GM19025 (cell line): ENCODE measurements around the gene ANKS3.
"Not testable (repeated sequence)": the region's sequence is repeated elsewhere in the genome, so short reads cannot be mapped to it uniquely, and the experiment has no call there.

Experiments used
- ATAC-seq: cut with Tn5 transposase; IDR thresholded peaks from one replicate; pipeline ENCODE4 v1.9.1; 2021; ENCODE audit warnings: mild to moderate bottlenecking, low read depth, moderate library complexity; ENCODE audit not compliant: unreplicated experiment

Gene ANKS3

DNA sequence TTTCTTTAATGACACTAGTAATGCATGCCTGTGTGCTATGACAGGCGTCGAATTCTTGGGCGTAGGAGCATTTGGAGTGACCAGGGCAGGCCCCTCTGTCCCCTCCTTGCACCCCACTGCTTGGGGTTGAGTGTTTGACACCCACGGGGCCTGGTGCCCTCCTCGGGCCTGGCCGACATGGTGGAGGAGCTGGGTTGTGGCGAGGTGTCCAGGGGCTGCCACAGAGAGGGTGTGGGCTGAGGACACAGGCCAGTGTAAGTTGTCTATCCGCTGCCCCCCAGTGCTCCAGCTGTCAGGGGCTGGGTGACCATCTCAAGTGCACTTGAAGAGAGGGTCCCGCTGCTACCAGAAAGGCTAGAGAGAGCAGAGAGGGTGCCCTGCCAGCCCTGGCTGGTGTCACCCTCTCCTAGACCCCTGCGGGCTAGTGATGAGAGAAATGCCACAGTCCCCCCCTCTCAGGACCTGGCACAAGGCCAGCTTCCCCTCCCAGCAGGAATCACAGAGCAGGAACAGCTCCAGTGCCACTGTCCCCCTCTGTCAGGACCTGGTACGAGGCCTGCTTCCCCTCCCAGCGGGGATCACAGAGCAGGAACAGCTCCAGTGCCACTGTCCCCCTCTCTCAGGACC, 79.0 kb downstream of the ANKS3 start:
- no peak for ATAC-seq

DNA sequence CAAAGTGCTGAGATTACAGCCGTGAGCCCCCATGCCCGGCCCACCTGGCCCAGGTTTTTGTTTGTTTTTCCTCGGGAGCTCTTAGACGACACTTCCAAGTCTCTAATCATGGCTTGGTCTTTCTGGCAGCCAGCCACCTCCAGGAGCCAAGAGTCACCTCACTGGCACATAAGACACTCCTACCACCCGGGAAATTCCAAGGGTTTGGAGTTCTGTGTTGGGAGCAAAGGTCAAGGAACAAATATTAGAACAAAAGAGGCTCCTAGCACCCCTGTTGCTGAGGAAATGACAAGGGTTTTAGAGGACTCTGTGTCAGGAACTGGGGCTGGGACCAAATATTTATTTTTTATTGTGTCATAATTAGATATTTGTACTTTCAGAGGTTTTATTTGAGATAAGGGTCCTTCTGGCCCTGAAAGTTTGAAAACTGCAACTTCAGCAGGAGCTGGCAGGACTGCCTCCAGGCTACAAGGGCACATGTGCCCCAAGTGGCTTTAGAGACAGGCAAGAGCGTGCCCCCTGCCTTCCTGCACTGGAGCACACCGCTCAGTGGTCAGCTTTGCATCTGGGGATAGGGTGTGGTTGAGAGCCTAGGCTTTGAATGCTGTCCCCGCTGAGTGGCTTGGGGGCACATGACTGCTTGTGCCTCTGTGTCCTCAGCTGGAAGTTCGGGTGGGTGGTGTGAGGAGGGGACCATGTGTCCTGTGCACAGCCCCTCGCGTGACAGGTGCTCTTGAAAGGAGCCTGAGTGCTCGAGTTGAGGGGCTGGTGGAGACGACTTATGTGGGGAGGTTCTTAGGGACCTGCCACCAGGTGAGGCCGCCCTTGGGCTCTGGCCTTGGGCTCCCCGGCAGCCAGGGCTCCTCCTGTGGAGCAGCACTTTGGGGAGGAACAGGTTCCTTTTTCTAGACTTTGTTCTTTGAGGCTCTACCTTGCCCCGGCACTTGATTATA, 79.8 kb downstream of the ANKS3 start:
- ATAC-seq = no peak

DNA sequence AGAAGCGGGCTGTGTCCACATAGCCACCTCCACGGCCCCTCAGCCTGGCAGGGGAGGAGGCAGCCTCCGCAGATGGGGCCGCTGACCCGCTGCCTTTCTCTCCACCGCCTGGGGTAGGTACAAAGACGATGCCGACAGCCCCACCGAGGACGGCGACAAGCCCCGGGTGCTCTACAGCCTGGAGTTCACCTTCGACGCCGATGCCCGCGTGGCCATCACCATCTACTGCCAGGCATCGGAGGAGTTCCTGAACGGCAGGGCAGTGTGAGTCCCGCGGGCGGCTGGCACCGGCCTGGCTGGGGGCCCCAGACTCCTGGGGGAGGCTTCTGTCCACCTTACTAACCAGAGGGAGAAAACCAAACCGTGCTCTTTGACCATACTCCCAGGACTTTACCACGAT, 81.5 kb downstream of the ANKS3 start:
- ATAC-seq = no peak

DNA sequence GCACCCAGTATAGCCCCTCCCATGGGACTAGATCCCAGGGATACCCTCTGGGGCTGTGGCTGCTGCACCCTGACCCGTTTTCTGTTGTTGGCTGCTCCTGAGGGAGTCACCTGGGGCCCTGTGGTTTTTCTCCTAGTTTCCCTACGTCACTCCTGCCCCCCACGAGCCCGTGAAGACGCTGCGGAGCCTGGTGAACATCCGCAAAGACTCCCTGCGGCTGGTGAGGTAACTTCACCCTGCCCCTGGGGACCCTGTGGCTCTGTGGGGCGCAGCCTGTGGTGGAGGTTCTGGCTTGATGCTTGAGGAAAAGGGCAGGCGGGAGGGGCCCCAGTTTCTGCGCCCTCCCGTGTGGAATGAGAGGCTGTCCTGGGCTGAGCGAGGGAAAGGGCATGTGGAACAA, 82.2 kb downstream of the ANKS3 start:
- peak; percentile 39 for ATAC-seq

DNA sequence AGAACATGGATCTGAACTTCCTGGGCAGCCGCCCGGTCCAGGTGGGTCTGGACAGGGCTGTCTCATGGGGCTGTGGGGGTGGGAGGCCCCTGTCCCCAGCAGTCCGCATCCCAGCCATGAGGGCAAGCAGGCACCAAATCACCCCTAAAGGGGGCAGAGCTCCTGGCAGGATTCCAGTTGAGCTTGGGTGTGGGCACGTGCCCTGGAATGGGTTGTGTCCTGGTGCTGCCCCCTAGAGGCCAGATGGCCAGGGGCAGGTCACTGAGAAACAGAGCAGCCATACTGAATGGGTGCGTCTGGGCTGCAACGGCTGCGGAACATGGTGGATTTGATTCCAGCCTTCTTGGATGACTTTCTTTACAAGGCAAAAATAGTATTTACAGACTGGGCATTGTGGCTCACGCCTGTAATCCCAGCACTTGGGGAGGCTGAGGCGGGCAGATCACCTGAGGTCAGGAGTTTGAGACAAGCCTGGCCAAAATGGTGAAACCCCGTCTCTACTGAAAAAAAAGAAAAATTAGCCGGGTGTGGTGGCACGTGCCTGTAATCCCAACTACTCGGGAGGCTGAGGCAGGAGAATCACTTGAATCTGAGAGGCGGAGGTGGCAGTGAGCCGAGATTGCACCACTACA, 83.5 kb downstream of the ANKS3 start:
- ATAC-seq = not testable (repeated sequence)

DNA sequence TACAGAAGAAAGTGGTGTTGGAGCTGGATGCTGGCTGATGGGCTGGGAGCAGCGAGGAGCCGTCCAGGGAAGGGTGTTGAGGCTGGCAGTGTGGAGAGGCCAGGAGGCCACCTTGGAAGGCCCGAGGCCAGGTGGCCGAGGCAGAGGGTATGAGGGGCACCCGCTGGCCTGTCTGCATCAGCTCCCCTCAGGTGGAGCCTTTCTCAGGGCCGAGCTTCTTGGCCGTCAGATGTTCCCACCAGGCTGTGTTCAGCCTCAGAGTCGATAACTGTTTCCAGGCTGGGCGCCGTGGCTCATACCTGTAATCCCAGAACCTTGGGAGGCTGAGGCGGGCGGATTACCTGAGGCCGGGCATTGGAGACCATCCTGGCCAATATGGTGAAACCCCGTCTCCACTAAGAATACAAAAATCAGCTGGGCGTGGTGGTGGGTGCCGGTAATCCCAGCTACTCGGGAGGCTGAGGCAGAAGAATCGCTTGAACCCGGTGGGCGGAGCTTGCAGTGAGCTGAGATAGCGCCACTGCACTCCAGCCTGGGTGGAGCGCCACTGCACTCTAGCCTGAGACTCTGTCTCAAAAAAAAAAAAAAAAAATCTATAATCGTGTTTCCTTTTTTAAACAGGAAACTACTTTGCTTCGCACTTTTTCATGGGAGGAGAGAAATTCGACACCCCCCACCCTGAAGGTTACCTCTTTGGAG, 84.2 kb downstream of the ANKS3 start:
- no peak for ATAC-seq

DNA sequence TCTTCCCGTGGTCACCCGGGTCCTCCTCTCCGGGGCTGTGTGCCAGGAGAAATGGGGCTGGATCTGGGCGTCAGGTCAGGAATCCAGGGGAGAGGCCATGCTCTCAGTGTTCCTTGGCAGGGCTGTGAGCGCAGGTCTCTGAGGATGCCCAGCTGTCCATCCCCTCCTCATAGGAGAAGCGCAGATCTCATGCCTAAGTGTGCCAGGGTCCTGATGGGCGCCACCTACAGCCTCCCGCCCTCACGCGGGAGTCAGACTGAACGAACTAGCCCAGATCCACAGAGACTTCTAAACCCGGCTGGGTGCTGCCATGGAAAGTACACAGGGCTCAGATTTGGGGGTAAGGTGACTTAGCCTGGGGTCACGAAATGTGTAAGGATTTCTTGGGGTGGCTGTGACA, 85.2 kb downstream of the ANKS3 start:
- ATAC-seq = no peak

DNA sequence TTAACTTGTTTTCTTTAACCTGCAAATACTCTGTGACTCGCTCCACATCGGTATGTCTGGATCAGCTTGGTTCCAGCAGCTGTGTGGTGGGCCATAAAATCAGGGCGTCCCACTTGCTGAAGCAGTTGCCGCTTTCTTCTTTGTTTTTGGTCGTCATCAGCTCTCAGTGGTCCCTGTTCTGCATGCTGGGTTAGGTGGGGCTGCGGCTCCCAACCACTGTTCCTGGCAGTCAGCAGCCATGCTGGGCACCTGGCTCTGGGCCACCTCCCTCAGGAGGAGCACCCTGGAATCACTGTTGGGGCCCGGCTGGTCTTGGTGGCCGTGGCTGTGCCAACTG, 86.5 kb downstream of the ANKS3 start:
- ATAC-seq = no peak

DNA sequence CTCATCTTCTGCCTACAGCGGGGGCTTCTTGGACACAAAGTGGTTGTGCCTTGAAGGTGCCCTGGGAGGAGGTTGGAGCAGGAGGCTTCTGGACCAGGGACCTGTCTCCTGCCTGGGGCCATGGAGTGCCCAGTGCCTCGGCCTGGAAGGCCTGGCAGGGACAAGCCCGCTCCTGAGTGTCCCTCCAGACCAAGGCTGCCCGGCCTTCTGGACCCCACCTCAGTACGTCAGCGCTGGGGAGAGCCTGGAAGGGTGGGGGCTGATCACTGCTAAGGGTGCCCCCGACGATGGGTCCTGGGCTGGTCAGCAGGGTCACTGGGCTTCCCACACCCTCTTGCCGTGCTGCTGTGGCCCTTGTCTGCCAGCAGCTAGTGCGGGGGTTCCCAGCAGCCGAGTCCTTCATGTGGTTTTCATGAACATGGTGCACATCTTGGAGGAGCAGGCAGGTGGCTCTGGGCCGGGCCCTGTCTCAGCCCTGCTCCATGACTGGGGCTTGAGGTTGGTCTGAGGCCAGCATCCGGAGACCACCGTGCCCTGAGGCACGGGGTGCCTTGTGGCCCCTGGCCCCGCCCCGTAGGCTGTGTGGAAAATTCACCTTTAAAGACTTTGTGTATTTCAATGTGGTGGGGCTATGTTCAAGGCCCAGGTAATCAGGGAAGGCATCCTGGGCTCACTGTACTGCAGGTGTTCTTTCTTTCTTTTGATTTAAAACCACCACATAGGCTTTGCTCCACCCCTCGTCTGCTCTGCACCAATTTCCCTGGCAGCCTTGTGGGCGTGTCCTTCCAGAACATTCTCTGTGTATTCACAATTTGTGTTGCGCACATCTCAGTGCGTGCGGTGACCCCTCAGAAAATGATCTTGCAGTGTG, 87.1 kb downstream of the ANKS3 start:
- no peak for ATAC-seq
